GM18867 (cell line): ENCODE data around the gene DEGS2.

Experiments used
- ATAC-seq: cut with Tn5 transposase; IDR thresholded peaks from one replicate; pipeline ENCODE4 v1.9.1; 2021; ENCODE audit warnings: mild to moderate bottlenecking, moderate library complexity; ENCODE audit not compliant: unreplicated experiment

DEGS2 gene

DNA sequence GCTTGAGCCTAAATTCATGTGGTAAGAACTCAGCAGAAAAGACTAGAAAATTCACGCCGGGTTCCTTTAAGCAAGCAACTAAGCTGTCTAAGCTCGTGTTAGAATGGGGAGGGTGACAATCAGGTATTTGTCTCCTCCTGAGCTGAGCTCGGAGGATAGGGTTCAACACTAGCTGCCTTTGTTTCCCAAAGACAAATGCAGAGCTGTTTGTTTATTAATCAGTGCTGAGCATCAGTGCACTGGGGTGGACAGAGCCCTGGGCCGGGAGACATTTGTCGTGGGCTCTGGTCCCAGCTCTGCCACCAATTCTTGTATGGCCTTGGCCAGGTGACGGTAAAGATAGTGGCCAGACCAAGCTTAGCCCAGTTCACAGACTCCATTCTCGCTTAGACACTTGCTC, 43.7 kb downstream of the DEGS2 start:
- no peak for ATAC-seq

GRCh38 chr14:100115236-100115635, 44.2 kb downstream of the DEGS2 start:
- ATAC-seq: no peak

DNA sequence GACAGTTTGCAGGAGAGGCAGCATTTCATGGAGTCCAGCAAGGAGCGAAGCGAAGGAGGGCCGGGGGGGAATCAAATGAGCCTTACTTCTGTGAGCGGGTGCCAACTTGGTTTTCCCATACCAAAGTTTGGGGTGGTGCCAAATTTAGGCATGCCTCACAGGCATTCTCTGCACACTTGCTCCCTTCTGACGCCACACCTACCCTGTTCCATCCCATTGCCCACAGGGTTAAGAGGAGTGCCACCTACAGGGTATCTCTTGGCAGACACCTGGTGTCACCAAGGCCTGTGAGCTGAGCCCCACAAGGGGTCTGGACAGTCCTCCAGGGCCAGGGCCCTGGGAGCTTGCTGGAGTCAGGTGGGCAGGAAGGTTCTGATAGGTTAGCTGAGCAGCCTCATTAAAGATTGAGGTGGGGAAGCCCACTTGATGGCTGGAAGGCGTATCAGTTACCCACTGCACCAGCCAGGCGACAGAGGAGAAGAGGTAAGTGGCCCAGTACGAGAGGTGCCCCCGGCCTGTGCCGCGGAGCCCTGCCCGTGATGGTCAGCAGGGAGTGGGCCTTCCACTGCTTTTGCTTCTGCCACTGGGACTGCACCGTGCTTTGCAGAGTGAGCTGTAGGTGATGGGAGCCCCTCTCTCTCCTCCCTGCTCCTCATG, 45.2 kb downstream of the DEGS2 start:
- no peak for ATAC-seq

- no peak for ATAC-seq
Measured at GRCh38 chr14:100111931-100112704, 47.3 kb downstream of the DEGS2 start.

- no peak for ATAC-seq
Measured at GRCh38 chr14:100110816-100111215, 48.6 kb downstream of the DEGS2 start.

DNA sequence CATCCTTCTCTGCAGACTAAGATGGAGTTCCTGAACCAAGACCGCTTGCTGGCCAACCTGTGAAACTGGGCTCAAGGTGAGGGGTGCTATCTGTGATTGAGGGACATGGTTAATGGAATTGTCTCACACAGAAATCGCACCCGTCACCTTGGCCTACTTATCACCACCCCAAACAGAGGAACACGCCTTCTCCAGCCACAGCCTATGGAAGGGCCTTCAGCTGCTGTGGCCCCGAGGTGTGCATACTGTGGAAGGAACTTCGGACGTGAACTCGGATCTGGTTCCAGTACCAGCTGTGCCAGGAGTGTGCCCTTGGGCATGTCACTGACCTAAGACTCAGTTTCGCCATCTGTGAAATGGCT, 49.9 kb downstream of the DEGS2 start:
- no peak for ATAC-seq

DNA sequence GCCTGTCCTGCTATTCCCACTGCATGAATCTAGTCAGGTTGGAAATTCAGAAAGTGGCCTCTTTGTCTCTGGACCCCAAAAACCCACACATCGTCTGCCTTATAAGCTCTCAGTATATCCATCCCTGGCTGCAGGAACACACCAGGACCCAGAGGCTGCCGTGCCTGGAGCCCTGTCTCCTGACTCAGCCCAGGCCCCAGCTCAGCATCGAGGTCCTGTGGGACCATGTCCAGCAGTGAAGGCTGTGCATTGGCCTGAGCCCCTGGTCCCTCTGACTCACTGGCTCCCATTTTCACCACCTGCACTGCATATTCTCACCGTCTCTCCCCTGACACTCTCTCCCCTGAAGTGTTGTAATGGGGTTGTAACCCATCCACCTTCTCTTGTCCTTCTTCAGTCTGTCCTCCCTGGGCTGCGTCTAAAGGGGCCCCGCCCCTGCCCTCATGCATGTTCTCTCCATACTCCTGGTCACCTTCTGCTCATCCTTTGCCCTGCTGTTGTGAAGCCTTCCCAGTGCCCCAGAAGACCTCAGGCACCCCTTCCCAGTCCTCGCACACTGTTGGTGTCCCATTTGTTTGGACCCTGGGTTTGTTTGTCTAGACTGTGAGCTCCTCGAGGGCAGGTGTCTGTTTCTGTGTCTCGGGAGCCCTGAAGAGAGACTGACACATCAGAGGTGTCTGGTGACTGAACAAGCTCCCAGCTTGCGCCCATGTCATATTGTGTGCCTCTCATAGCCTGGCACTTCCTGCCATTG, 50.4 kb downstream of the DEGS2 start:
- ATAC-seq: no peak

DNA sequence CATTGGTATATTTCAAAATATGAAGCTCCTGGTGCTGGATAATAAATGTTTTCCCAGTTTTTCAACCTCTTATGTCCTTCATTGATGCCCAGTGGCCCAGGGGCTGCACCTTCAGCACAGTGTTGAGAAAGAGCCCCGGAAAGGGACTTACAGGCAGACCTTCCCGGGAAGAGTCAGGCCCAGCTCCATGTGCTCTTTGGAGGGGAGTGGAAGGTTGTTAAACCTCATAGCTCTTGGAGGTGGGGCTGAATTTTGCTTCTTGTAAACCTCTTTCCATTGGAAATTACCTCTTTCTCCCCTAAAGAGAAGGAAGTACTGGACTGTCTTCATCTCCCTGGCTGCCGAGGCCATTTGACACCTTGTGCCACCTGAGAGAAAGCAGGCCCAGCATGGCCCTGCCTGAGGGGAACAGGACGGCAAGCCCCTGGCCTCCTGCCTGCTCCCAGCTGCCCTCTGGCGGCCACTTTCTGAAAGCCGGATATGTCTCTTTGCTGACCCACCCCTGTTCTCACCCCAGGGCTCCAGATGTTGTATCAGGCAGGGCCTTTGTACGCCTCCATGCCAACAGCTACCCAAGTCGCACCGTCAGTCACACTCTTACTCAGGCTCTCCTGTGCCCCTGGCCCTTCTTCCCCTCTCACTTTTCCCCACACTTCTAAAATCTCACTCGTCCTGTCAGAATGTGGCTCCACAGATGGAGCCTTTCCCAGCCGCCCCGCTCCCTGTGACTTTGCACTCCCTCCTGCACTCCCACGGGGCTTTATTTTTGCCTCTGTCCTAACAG, 51.2 kb downstream of the DEGS2 start:
- ATAC-seq: peak; percentile 45

DNA sequence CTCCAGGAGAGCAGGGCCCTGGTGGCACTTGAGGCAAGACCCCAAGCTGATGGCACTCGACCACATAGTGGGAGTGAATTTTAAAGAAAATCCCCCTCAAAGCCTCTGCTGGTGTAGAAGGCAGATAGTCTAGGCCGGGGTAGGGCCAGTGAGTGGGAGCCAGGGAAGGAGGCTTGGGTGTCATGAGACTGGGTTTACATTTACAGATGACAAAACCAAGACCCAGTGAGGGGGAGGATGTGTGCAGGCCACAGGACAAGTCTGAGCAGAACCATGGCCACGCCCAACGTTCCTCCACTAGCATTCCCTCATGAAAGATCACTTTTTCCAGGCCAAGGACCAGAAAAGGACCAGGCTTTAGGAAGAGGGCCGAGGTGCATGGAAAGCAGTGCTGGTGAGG, 52.2 kb downstream of the DEGS2 start:
- no peak for ATAC-seq

- ATAC-seq: no peak
Measured at GRCh38 chr14:100106250-100107112, 53.0 kb downstream of the DEGS2 start.

DNA sequence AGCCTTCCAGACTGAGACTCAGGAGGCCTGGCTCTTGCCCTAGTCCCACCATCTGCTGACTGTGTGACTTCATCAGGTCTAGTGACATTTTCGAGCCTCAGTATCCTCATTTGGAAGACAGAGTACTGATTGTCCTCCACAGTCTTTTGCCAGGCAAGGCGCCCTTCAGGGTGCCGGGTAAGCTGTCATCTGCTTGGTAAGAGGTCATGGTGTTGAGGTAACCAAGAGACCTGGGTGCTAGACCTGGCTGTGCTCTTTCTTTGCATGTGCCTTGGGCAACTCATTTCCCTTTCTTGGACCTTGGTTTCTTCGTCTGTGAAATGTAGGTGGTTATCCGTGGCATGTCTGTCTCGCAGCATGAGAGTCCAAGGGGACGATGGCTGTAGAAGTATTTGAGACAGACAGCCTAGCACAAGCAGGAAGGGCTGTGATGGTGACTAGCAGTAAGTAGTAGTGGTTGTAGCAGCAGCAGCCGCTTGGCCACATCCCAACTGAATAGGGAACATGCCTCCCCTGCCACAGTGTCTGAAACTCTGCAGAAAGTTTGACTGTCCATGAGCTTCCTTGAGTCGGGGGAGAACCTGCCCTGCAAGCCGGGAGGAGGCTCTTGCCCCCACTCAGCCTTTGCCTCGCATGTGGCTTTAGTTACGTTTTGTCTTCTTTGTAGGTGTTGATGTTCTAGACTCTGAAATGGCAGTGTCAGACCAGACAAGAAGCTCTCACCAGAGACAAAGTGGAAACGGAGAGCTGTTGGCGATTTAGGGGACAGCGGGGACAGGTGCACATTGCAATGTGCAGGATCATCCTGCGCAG, 53.9 kb downstream of the DEGS2 start:
- ATAC-seq: no peak

DNA sequence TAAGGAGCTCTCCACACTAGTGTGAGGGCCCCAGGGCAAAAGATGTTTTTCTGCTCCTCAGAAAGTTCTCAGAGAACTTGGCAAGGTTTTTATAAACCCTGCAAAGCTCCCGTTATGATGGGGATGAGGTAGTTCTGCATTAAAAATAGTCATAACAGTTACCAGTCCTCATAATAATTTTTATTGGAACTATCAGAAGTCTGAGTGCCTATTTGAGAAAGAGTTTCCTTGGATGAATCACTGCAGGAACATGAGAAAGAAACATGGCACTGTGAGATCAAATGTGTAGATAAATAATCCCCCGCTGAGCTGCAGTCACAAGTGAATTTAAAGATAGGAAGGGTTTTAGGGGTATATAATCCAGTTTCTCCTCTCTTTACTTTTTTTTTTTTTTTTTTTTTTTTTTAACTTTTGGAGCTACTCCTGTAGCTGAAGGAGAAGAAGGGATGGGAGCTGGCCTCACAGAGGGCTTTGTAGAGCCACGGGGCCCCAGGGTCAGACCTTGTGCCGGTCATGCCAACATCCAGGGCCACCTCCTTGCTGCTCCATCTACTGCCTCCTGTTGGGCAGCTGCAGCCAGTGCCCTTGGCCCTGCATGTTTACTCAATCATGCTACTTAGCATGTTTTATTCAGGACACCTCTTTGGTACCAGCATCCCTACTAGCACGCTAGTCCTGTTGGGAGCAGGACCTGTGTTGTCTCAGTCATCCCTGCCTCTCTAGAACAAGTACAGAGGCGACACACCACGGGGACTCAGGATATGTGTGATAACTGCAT, 54.7 kb downstream of the DEGS2 start:
- ATAC-seq: no peak

- ATAC-seq: no peak
Measured at GRCh38 chr14:100104006-100104352, 55.5 kb downstream of the DEGS2 start.

DNA sequence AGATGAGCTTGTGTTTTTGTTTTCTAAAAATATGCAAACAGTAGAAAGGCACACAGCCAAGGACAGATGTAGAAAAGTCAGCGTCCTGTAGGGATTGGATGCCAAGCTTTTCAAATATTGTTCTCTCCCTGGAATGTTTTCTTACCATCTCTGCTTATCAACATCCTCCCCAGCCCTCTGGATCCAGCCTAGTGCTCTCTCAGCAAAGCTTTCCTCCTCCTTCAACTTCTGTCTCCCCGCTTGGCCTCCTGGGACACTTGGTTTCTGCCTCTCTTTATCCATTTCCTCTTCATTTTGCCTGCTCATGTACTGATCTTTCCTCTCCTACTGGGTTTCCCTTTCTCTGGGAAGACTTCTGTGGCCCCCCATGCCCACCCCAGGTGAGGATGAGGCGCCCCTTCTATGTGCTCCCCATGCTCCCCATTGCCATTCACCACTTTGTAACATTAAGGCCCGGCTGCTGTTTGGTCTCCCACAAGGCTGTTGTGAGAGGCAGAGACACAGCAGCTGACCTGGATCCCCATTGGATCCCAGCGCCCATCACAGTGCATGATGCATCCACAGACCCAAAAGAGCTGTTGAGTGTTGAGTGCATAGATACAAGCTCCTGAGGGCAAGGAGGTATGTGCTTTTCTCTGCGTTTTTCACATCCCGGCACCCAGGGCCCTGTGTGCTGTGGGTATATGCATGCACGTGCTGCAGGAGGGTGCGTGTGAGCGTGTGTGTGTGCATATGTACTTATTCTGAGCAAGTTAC, 56.0 kb downstream of the DEGS2 start:
- no peak for ATAC-seq

GRCh38 chr14:100102156-100102785, 57.2 kb downstream of the DEGS2 start:
- ATAC-seq: no peak

- no peak for ATAC-seq
Measured at GRCh38 chr14:100100032-100100703, 59.3 kb downstream of the DEGS2 start.

- ATAC-seq: no peak
Measured at GRCh38 chr14:100098171-100098570, 61.3 kb downstream of the DEGS2 start.
